GM23338 (cell line): ENCODE data around the gene CPSF3. TPM values are rescaled to one million over a fixed set of nuclear protein-coding genes. Genes with fewer than 3 reads are reported as not detected.

Source experiments
- ATAC-seq: fragments of 200-7000 bp; cut with Tn5 transposase; 3 replicates; pipeline ENCODE4 v1.9.1; 2020
- DNase-seq: peaks from one replicate; pipeline ENCODE4 v3.0.0-alpha.2; 2015; ENCODE audit warnings: low spot score
- H2AFZ ChIP-seq: fragments of 200-600 bp; sonication (generic); 2 replicates; pipeline ENCODE4 v1.8.0; 2016; ENCODE audit warnings: antibody characterized with exemption, mild to moderate bottlenecking, moderate library complexity
- H3F3A ChIP-seq: fragments of 200-600 bp; sonication (generic); replicated peaks from 2 replicates; pipeline ENCODE4 v1.8.0; 2017; ENCODE audit warnings: antibody characterized with exemption, mixed run types, low read depth
- H3K27ac ChIP-seq: fragments of 200-600 bp; sonication (generic); 2 replicates; pipeline ENCODE4 v1.6.1; 2016; ENCODE audit warnings: low read depth
- H3K27me3 ChIP-seq: fragments of 200-600 bp; sonication (generic); 2 replicates; pipeline ENCODE4 v1.8.0; 2016; ENCODE audit warnings: mild to moderate bottlenecking, mixed run types, moderate library complexity; ENCODE audit not compliant: insufficient read depth
- H3K36me3 ChIP-seq: fragments of 200-600 bp; sonication (generic); 2 replicates; pipeline ENCODE4 v1.8.0; 2016; ENCODE audit warnings: mild to moderate bottlenecking; ENCODE audit not compliant: insufficient read depth
- H3K4me1 ChIP-seq: fragments of 200-600 bp; sonication (generic); 2 replicates; pipeline ENCODE4 v1.8.0; 2016; ENCODE audit warnings: mild to moderate bottlenecking, moderate library complexity; ENCODE audit not compliant: insufficient read depth
- H3K4me2 ChIP-seq: fragments of 200-600 bp; sonication (generic); 2 replicates; pipeline ENCODE4 v1.7.1; 2017; ENCODE audit warnings: mixed run types
- H3K4me3 ChIP-seq: fragments of 200-600 bp; sonication (generic); 2 replicates; pipeline ENCODE4 v1.6.1; 2016; ENCODE audit warnings: mixed run types
- H3K79me2 ChIP-seq: fragments of 200-600 bp; sonication (generic); replicated peaks from 2 replicates; pipeline ENCODE4 v1.8.0; 2017; ENCODE audit warnings: mild to moderate bottlenecking; ENCODE audit not compliant: insufficient read depth
- H3K9me2 ChIP-seq: fragments of 200-600 bp; sonication (generic); 2 replicates; pipeline ENCODE4 v1.8.0; 2017; ENCODE audit not compliant: insufficient read depth
- H4K20me1 ChIP-seq: fragments of 200-600 bp; sonication (generic); replicated peaks from 2 replicates; pipeline ENCODE4 v1.8.0; 2017; ENCODE audit warnings: mild to moderate bottlenecking; ENCODE audit not compliant: insufficient read depth
- H3K27ac Mint-ChIP-seq: 2 replicates; pipeline ENCODE4 v1.8.0; 2020; ENCODE audit warnings: inconsistent platforms, mild to moderate bottlenecking, moderate library complexity, mixed read lengths
- H3K27me3 Mint-ChIP-seq: 3 replicates; pipeline ENCODE4 v1.8.0; 2022; ENCODE audit warnings: low read depth, mild to moderate bottlenecking, moderate library complexity, mixed read lengths, inconsistent platforms; ENCODE audit not compliant: insufficient read depth, poor library complexity
- H3K36me3 Mint-ChIP-seq: 3 replicates; pipeline ENCODE4 v1.8.0; 2021; ENCODE audit warnings: low read depth, mild to moderate bottlenecking, inconsistent platforms, moderate library complexity, mixed read lengths
- H3K4me1 Mint-ChIP-seq: 3 replicates; pipeline ENCODE4 v1.8.0; 2020; ENCODE audit warnings: mild to moderate bottlenecking, inconsistent platforms, mixed read lengths
- H3K4me3 Mint-ChIP-seq: 3 replicates; pipeline ENCODE4 v1.8.0; 2021; ENCODE audit warnings: moderate library complexity, mild to moderate bottlenecking, inconsistent platforms, mixed read lengths
- H3K9me3 Mint-ChIP-seq: 3 replicates; pipeline ENCODE4 v1.8.0; 2020; ENCODE audit warnings: moderate library complexity, mild to moderate bottlenecking, inconsistent platforms, mixed read lengths
- CREB1 ChIP-seq: fragments of 250-450 bp; sonication (Bioruptor Pico); IDR thresholded peaks from 2 replicates; pipeline ENCODE4 v1.5.0; 2020; ENCODE audit warnings: low read depth, mild to moderate bottlenecking, moderate library complexity
- ETS1 ChIP-seq: IDR thresholded peaks from 2 replicates; pipeline ENCODE4 v1.6.1; 2016; ENCODE audit warnings: antibody characterized with exemption
- EZH2 ChIP-seq: fragments of 200-600 bp; sonication (generic); IDR thresholded peaks from one replicate; pipeline ENCODE4 v1.8.0; 2017; ENCODE audit warnings: antibody characterized with exemption, mild to moderate bottlenecking, low read depth; ENCODE audit not compliant: unreplicated experiment
- EZH2phosphoT487 ChIP-seq: fragments of 200-600 bp; sonication (generic); IDR thresholded peaks from one replicate; pipeline ENCODE4 v1.8.1; 2018; ENCODE audit warnings: antibody characterized with exemption; ENCODE audit not compliant: unreplicated experiment
- JUNB ChIP-seq: IDR thresholded peaks from one replicate; pipeline ENCODE4 v1.6.1; 2016; ENCODE audit warnings: antibody characterized with exemption; ENCODE audit not compliant: unreplicated experiment
- NANOG ChIP-seq: IDR thresholded peaks from 2 replicates; pipeline ENCODE4 v1.6.1; 2016; ENCODE audit warnings: antibody characterized with exemption, borderline replicate concordance
- POLR2AphosphoS5 ChIP-seq: IDR thresholded peaks from 2 replicates; pipeline ENCODE4 v1.6.1; 2016; ENCODE audit warnings: antibody characterized with exemption, low read depth
- REST ChIP-seq: IDR thresholded peaks from one replicate; pipeline ENCODE4 v1.6.1; 2018; ENCODE audit warnings: antibody characterized with exemption; ENCODE audit not compliant: unreplicated experiment
- STAT1 ChIP-seq: IDR thresholded peaks from one replicate; pipeline ENCODE4 v1.6.1; 2016; ENCODE audit warnings: antibody characterized with exemption; ENCODE audit not compliant: unreplicated experiment
- ZNF114 ChIP-seq: fragments of 250-450 bp; sonication (Bioruptor Pico); IDR thresholded peaks from 2 replicates; pipeline ENCODE4 v1.5.0; 2020; ENCODE audit warnings: mild to moderate bottlenecking, moderate library complexity
- ZNF331 ChIP-seq: fragments of 250-450 bp; sonication (Bioruptor Pico); IDR thresholded peaks from 2 replicates; pipeline ENCODE4 v1.5.0; 2020; ENCODE audit warnings: low read depth, mild to moderate bottlenecking, moderate library complexity
- ZNF462 ChIP-seq: fragments of 250-450 bp; sonication (Bioruptor Pico); IDR thresholded peaks from 2 replicates; pipeline ENCODE4 v1.5.0; 2020; ENCODE audit warnings: mild to moderate bottlenecking, moderate library complexity
- polyA plus RNA-seq: library from polyadenylated mRNA; unstranded; fragments of >200 nt; fragmentation: Nextera tagmentation; extraction: Ambion mirVana; gene quantifications from 2 replicates; pipeline ENCODE4 v1.2.1, GENCODE V29; 2016
- total RNA-seq: library from RNA; depleted of rRNA; stranded (reverse); fragments of >200 nt; shearing (Covaris generic); gene quantifications from 2 replicates; pipeline ENCODE4 v1.2.3, GENCODE V29; 2014
- TF ChIP-seq, protein P1 (sequence below), 2 experiments: fragments of 200-600 bp in 1 of 2; sonication (generic) in 1 of 2; conservative IDR thresholded peaks; 2 replicates each; pipeline versions ENCODE4 v1.5.1 to v1.6.1; 2016 to 2017; ENCODE audit warnings: antibody characterized with exemption in 2 of 2, low read depth in 2 of 2, mild to moderate bottlenecking in 2 of 2, moderate library complexity in 1 of 2

Gene CPSF3
- total and polyA plus RNA-seq, 2 experiments from 2014 or later = 77.1 to 105 TPM

GRCh38 chr2:9462886-9463697 lies 39.6 kb downstream of the CPSF3 start:
- Histone ChIP-seq H3K79me2 (no peaks in the 10 kb centered on the region), H3K4me2 (no peak overlapping the region), H3K36me3 (peaks cover 7% of the 10 kb centered on the region), H3K9me2 (no peaks in the 10 kb centered on the region), H3K4me3 (no peak overlapping the region), H3F3A (no peaks in the 10 kb centered on the region), H3K27me3 (no peaks in the 10 kb centered on the region), H3K4me1 (no peaks in the 10 kb centered on the region), H4K20me1 (peaks cover 5% of the 10 kb centered on the region; the same call in 1 of the 2 replicates), H3K27ac (no peak overlapping the region), H2AFZ (no peak overlapping the region)
- no peak for ATAC-seq
- DNase-seq = no peak
- no peak overlapping the region for H3K4me3 Mint-ChIP-seq
- no peaks in the 10 kb centered on the region for H3K9me3 Mint-ChIP-seq
- H3K36me3 Mint-ChIP-seq = peaks cover 48% of the 10 kb centered on the region
- H3K4me1 Mint-ChIP-seq = no peaks in the 10 kb centered on the region
- no peaks in the 10 kb centered on the region for H3K27me3 Mint-ChIP-seq
- H3K27ac Mint-ChIP-seq = no peak overlapping the region
- TF ChIP-seq, protein P1, sequence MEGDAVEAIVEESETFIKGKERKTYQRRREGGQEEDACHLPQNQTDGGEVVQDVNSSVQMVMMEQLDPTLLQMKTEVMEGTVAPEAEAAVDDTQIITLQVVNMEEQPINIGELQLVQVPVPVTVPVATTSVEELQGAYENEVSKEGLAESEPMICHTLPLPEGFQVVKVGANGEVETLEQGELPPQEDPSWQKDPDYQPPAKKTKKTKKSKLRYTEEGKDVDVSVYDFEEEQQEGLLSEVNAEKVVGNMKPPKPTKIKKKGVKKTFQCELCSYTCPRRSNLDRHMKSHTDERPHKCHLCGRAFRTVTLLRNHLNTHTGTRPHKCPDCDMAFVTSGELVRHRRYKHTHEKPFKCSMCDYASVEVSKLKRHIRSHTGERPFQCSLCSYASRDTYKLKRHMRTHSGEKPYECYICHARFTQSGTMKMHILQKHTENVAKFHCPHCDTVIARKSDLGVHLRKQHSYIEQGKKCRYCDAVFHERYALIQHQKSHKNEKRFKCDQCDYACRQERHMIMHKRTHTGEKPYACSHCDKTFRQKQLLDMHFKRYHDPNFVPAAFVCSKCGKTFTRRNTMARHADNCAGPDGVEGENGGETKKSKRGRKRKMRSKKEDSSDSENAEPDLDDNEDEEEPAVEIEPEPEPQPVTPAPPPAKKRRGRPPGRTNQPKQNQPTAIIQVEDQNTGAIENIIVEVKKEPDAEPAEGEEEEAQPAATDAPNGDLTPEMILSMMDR (conservative IDR thresholded peaks at IDR 0.05; ENCODE audit: low read depth in 2 of 2) = no peak
- no peak for TF ChIP-seq ZNF331 (CRISPR knock-in tag)
- no peak for TF ChIP-seq STAT1
- TF ChIP-seq ZNF462 = no peak
- no peak for TF ChIP-seq ETS1
- TF ChIP-seq POLR2AphosphoS5 = no peak
- TF ChIP-seq REST = no peak
- no peak for TF ChIP-seq ZNF114
- TF ChIP-seq EZH2phosphoT487 = no peak
- TF ChIP-seq CREB1 (CRISPR knock-in tag) = no peak
- TF ChIP-seq JUNB = no peak
- no peak for TF ChIP-seq EZH2
- TF ChIP-seq NANOG = no peak
